Neural cell (in vitro differentiated cells): ENCODE measurements around the gene MAEA. TPM values are rescaled to one million over a fixed set of nuclear protein-coding genes. Genes with fewer than 3 reads are reported as not detected.

ENCODE experiments used
- H2AFZ ChIP-seq: fragments of 200-600, 300-800 bp; sonication (generic), shearing (Covaris generic); 2 replicates; pipeline ENCODE4 v1.6.0; 2014; ENCODE audit warnings: low read depth, mild to moderate bottlenecking, antibody characterized with exemption, low read length, moderate library complexity
- H3F3A ChIP-seq: fragments of 200-600 bp; shearing (Covaris generic); 2 replicates; pipeline ENCODE4 v1.6.1; 2016; ENCODE audit warnings: mild to moderate bottlenecking, moderate library complexity, mixed read lengths, antibody characterized with exemption, low read length; ENCODE audit not compliant: insufficient read depth, poor library complexity, severe bottlenecking
- H3K27ac ChIP-seq: fragments of 200-600, 300-800 bp; sonication (generic), shearing (Covaris generic); 2 replicates; pipeline ENCODE4 v1.5.1; 2014; ENCODE audit warnings: mild to moderate bottlenecking, low read length, moderate library complexity
- H3K27me3 ChIP-seq: fragments of 300-800, 200-600 bp; sonication (generic), shearing (Covaris generic); 2 replicates; pipeline ENCODE4 v1.6.0; 2014; ENCODE audit warnings: mild to moderate bottlenecking, low read depth, low read length, moderate library complexity; ENCODE audit not compliant: insufficient read depth
- H3K36me3 ChIP-seq: fragments of 300-800, 200-600 bp; sonication (generic), shearing (Covaris generic); 2 replicates; pipeline ENCODE4 v1.5.1; 2014; ENCODE audit warnings: mild to moderate bottlenecking, antibody characterized with exemption, low read length, moderate library complexity; ENCODE audit not compliant: insufficient read depth
- H3K4me2 ChIP-seq: fragments of 300-800, 200-600 bp; sonication (generic), shearing (Covaris generic); 2 replicates; pipeline ENCODE4 v1.6.0; 2014; ENCODE audit warnings: mild to moderate bottlenecking, low read length
- H3K4me3 ChIP-seq: fragments of 300-800, 200-600 bp; sonication (generic), shearing (Covaris generic); 2 replicates; pipeline ENCODE4 v1.5.1; 2014; ENCODE audit warnings: mild to moderate bottlenecking, low read length, moderate library complexity
- H3K79me2 ChIP-seq: fragments of 200-600 bp; shearing (Covaris generic); replicated peaks from 2 replicates; pipeline ENCODE4 v1.6.0; 2014; ENCODE audit warnings: mild to moderate bottlenecking, low read length, moderate library complexity; ENCODE audit not compliant: insufficient read depth
- H3K9ac ChIP-seq: fragments of 300-800, 200-600 bp; sonication (generic), shearing (Covaris generic); 2 replicates; pipeline ENCODE4 v1.6.1; 2016; ENCODE audit warnings: mild to moderate bottlenecking, low read length, mixed read lengths
- H3K9me2 ChIP-seq: fragments of 200-600 bp; shearing (Covaris generic); 2 replicates; pipeline ENCODE4 v1.6.1; 2016; ENCODE audit warnings: mild to moderate bottlenecking, low read length, mixed read lengths; ENCODE audit not compliant: insufficient read depth
- H3K9me3 ChIP-seq: fragments of 200-600, 300-800 bp; sonication (generic), shearing (Covaris generic); 2 replicates; pipeline ENCODE4 v1.6.1; 2016; ENCODE audit warnings: mild to moderate bottlenecking, mixed run types, low read length, moderate library complexity, mixed read lengths
- H4K20me1 ChIP-seq: fragments of 200-600 bp; shearing (Covaris generic); 2 replicates; pipeline ENCODE4 v1.6.1; 2016; ENCODE audit warnings: mild to moderate bottlenecking, mixed run types; ENCODE audit not compliant: insufficient read depth
- EP300 ChIP-seq: fragments of 450-650 bp; conservative IDR thresholded peaks from 2 replicates; pipeline ENCODE4 v1.6.1; 2014; ENCODE audit warnings: antibody characterized with exemption, mild to moderate bottlenecking, moderate library complexity; ENCODE audit not compliant: poor library complexity, severe bottlenecking
- EZH2 ChIP-seq: fragments of 200-600, 300-800 bp; shearing (Covaris generic), sonication (generic); IDR thresholded peaks from 2 replicates; pipeline ENCODE4 v1.6.1; 2014; ENCODE audit warnings: antibody characterized with exemption, low read length, borderline replicate concordance, mild to moderate bottlenecking; ENCODE audit not compliant: insufficient read depth, poor library complexity, severe bottlenecking
- MXI1 ChIP-seq: fragments of 450-650 bp; conservative IDR thresholded peaks from 2 replicates; pipeline ENCODE4 v1.6.1; 2014; ENCODE audit warnings: antibody characterized with exemption, mild to moderate bottlenecking; ENCODE audit not compliant: poor library complexity, severe bottlenecking
- POLR2AphosphoS5 ChIP-seq: IDR thresholded peaks from 2 replicates; pipeline ENCODE4 v1.6.1; 2012
- RAD21 ChIP-seq: fragments of 450-650 bp; conservative IDR thresholded peaks from 2 replicates; pipeline ENCODE4 v1.6.1; 2014; ENCODE audit warnings: antibody characterized with exemption, mild to moderate bottlenecking, moderate library complexity
- SMC3 ChIP-seq: fragments of 450-650 bp; conservative IDR thresholded peaks from 2 replicates; pipeline ENCODE4 v1.6.1; 2014; ENCODE audit warnings: antibody characterized with exemption, mild to moderate bottlenecking, moderate library complexity; ENCODE audit not compliant: poor library complexity
- TAF1 ChIP-seq: IDR thresholded peaks from 2 replicates; pipeline ENCODE4 v1.6.1; 2012; ENCODE audit warnings: low read depth
- polyA plus RNA-seq: library from polyadenylated mRNA; depleted of rRNA; stranded (reverse); fragments of >200 nt; gene quantifications from 2 replicates; pipeline ENCODE4 v1.2.3, GENCODE V29; 2014
- TF ChIP-seq, protein P1 (sequence below): fragments of 450-650 bp; IDR thresholded peaks from 2 replicates; pipeline ENCODE4 v1.5.1; 2014; ENCODE audit warnings: antibody characterized with exemption, mild to moderate bottlenecking, moderate library complexity; ENCODE audit not compliant: poor library complexity, severe bottlenecking
- TF ChIP-seq, protein P2 (sequence below): IDR thresholded peaks from 2 replicates; pipeline ENCODE4 v1.6.1; 2012; ENCODE audit warnings: borderline replicate concordance

The MAEA gene
- polyA plus RNA-seq, 1 donor from 2014 or later: 106 TPM

DNA sequence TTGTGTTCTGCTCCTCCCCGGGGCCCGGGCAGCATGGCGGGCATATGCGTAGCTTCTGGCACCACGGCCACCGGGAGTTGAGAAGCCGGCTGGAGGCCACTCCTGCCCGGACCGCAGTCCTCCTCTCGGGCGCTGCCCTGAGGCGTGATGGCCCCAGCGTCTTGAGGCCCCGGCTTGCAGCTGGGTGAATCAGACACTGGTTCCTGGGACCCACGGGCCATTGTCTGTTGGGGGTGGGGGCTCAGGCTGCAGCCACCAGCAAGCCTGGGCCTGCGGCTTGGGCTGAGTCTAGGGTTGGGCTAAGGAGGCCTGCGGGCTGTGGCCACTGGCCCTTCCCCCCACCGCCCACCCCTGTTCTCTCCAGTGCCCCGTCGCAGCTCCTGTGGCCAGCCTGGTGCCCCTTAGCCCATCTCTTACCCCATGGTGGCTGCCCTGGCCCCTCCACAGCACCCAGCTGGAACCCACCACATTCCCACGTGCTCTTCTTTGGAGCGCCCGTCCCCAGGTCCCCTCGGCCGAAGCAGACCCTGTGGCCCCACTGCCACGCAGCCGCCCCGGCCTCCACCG lies 50.6 kb downstream of the MAEA start:
- no peaks in the 10 kb centered on the region for H3K27me3 ChIP-seq
- no peaks in the 10 kb centered on the region for H3K9me2 ChIP-seq
- H3K4me3 ChIP-seq: no peak overlapping the region
- no peak overlapping the region for H3K27ac ChIP-seq
- H3K79me2 ChIP-seq: no peaks in the 10 kb centered on the region
- peaks cover 10% of the 10 kb centered on the region for H3K36me3 ChIP-seq
- TF ChIP-seq MXI1: no peak
- TF ChIP-seq, protein P1, sequence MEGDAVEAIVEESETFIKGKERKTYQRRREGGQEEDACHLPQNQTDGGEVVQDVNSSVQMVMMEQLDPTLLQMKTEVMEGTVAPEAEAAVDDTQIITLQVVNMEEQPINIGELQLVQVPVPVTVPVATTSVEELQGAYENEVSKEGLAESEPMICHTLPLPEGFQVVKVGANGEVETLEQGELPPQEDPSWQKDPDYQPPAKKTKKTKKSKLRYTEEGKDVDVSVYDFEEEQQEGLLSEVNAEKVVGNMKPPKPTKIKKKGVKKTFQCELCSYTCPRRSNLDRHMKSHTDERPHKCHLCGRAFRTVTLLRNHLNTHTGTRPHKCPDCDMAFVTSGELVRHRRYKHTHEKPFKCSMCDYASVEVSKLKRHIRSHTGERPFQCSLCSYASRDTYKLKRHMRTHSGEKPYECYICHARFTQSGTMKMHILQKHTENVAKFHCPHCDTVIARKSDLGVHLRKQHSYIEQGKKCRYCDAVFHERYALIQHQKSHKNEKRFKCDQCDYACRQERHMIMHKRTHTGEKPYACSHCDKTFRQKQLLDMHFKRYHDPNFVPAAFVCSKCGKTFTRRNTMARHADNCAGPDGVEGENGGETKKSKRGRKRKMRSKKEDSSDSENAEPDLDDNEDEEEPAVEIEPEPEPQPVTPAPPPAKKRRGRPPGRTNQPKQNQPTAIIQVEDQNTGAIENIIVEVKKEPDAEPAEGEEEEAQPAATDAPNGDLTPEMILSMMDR: no peak
- TF ChIP-seq, protein P2, sequence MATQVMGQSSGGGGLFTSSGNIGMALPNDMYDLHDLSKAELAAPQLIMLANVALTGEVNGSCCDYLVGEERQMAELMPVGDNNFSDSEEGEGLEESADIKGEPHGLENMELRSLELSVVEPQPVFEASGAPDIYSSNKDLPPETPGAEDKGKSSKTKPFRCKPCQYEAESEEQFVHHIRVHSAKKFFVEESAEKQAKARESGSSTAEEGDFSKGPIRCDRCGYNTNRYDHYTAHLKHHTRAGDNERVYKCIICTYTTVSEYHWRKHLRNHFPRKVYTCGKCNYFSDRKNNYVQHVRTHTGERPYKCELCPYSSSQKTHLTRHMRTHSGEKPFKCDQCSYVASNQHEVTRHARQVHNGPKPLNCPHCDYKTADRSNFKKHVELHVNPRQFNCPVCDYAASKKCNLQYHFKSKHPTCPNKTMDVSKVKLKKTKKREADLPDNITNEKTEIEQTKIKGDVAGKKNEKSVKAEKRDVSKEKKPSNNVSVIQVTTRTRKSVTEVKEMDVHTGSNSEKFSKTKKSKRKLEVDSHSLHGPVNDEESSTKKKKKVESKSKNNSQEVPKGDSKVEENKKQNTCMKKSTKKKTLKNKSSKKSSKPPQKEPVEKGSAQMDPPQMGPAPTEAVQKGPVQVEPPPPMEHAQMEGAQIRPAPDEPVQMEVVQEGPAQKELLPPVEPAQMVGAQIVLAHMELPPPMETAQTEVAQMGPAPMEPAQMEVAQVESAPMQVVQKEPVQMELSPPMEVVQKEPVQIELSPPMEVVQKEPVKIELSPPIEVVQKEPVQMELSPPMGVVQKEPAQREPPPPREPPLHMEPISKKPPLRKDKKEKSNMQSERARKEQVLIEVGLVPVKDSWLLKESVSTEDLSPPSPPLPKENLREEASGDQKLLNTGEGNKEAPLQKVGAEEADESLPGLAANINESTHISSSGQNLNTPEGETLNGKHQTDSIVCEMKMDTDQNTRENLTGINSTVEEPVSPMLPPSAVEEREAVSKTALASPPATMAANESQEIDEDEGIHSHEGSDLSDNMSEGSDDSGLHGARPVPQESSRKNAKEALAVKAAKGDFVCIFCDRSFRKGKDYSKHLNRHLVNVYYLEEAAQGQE: no peak
- no peak for TF ChIP-seq EP300
- TF ChIP-seq SMC3: no peak
- no peak for TF ChIP-seq RAD21
- TF ChIP-seq POLR2AphosphoS5: no peak
- TF ChIP-seq EZH2: no peak
- TF ChIP-seq TAF1: no peak
- H3F3A ChIP-seq: no peaks in the 10 kb centered on the region
- no peak overlapping the region for H3K4me2 ChIP-seq
- H2AFZ ChIP-seq: no peak overlapping the region
- H4K20me1 ChIP-seq: no peaks in the 10 kb centered on the region
- no peak overlapping the region for H3K9ac ChIP-seq
- H3K9me3 ChIP-seq: no peaks in the 10 kb centered on the region

DNA sequence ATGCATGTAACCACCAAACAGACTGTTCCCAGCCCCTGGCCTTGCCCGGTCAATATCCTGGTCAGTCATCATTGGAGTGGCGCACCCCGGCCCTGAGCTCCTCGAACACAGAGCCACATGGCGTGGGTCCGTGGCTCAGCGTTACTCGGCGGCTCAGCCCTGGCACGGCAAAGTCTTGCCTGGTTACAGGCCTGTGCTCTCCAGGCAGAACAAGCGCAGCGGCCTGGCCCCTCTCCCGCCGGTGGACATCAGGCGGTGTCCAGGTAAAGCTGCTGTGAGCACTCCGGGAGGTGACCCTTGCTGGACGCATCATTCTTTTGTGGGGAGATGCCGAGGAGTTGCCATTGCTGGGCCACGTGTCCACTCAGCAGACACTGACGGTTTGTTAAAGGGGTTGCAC lies 51.2 kb downstream of the MAEA start:
- Histone ChIP-seq H3K36me3 (peaks cover 10% of the 10 kb centered on the region), H3F3A (no peaks in the 10 kb centered on the region), H2AFZ (no peak overlapping the region), H3K9me2 (no peaks in the 10 kb centered on the region), H3K9ac (no peak overlapping the region), H3K9me3 (no peaks in the 10 kb centered on the region), H3K27me3 (no peaks in the 10 kb centered on the region), H3K79me2 (no peaks in the 10 kb centered on the region), H4K20me1 (no peaks in the 10 kb centered on the region), H3K4me3 (no peak overlapping the region), H3K4me2 (no peak overlapping the region), H3K27ac (no peak overlapping the region)
- TF ChIP-seq MXI1: no peak
- TF ChIP-seq EZH2: no peak
- TF ChIP-seq POLR2AphosphoS5: no peak
- TF ChIP-seq, protein P2: no peak
- no peak for TF ChIP-seq RAD21
- TF ChIP-seq EP300: no peak
- TF ChIP-seq SMC3: no peak
- TF ChIP-seq, protein P1: no peak
- TF ChIP-seq TAF1: no peak
